HepG2 (cell line): ENCODE measurements around the gene SHLD1. TPM values are rescaled to one million over a fixed set of nuclear protein-coding genes. Genes with fewer than 3 reads are reported as not detected.

ENCODE experiments used
- ATAC-seq: fragments of 200-7000 bp; cut with Tn5 transposase; 3 replicates; pipeline ENCODE4 v1.9.1; 2020; ENCODE audit warnings: mild to moderate bottlenecking, moderate library complexity
- BruUV-seq: library from RNA; stranded (reverse); fragments of 400-500 nt; replicated peaks from 2 replicates; lab custom pipeline; 2021; lab: Mats Ljungman, UMichigan
- CTCF ChIA-PET: fragments of 300-600 bp; formaldehyde crosslinking; extraction: SDS; loops from one replicate; lab custom pipeline; 2021; ENCODE audit warnings: low total read pairs, inconsistent platforms, low intra/inter-chr PET ratio; lab: Yijun Ruan, JAX
- POLR2A ChIA-PET: fragments of 350-600 bp; sonication (Branson Sonifier 250); formaldehyde crosslinking; loops from one replicate; lab custom pipeline; 2020; ENCODE audit warnings: antibody characterized with exemption, inconsistent platforms; lab: Yijun Ruan, JAX
- DNase-seq: peaks from one replicate; pipeline ENCODE4 v3.0.0-alpha.2; 2015; ENCODE audit warnings: low spot score
- FAIRE-seq: peaks from 3 replicates; lab custom pipeline; 2011; peaks lifted over from hg19 to GRCh38; lab: Jason Lieb, UNC
- H2AFZ ChIP-seq: one replicate; pipeline ENCODE4 v1.6.1; 2011; ENCODE audit warnings: low read length, inconsistent platforms
- H3K27ac ChIP-seq: fragments of 300-600 bp; 3 replicates; pipeline ENCODE4 v1.8.0; 2011; ENCODE audit warnings: mixed run types, mild to moderate bottlenecking, mixed read lengths, low read length, inconsistent platforms; ENCODE audit not compliant: insufficient read depth; ENCODE audit errors: extremely low read length
- H3K27me3 ChIP-seq, 2 experiments: fragments of 200-600 bp in 1 of 2; 2 replicates in 1 of 2; 3 replicates in 1 of 2; pipeline versions ENCODE4 v1.6.0 to v1.8.0; 2011; ENCODE audit warnings: low read length in 2 of 2, mild to moderate bottlenecking in 2 of 2, moderate library complexity in 2 of 2, inconsistent platforms in 1 of 2; ENCODE audit not compliant: insufficient read depth in 2 of 2, control insufficient read depth in 1 of 2
- H3K36me3 ChIP-seq, 2 experiments: fragments of 200-600 bp in 1 of 2; replicated peaks in 1 of 2; 2 replicates in 1 of 2; 3 replicates in 1 of 2; pipeline versions ENCODE4 v1.5.1 to v1.8.0; 2011; ENCODE audit warnings: low read length in 2 of 2, inconsistent platforms in 1 of 2; ENCODE audit not compliant: insufficient read depth in 2 of 2, control insufficient read depth in 1 of 2
- H3K4me1 ChIP-seq: 2 replicates; pipeline ENCODE4 v1.5.1; 2012; ENCODE audit warnings: low read length, inconsistent platforms; ENCODE audit not compliant: insufficient read depth
- H3K4me2 ChIP-seq: 2 replicates; pipeline ENCODE4 v1.6.0; 2011; ENCODE audit warnings: low read depth, low read length, inconsistent platforms
- H3K4me3 ChIP-seq, 3 experiments: fragments of 200-600 bp in 1 of 3; sonication (generic), shearing (Covaris generic) in 1 of 3; replicated peaks in 1 of 3; 2 replicates each; pipeline ENCODE4 v1.5.1; 2011 to 2016; ENCODE audit warnings: low read length in 3 of 3, inconsistent platforms in 2 of 3, low read depth in 2 of 3, mild to moderate bottlenecking in 2 of 3, control low read depth in 1 of 3, mixed read lengths in 1 of 3; ENCODE audit not compliant: insufficient read depth in 1 of 3
- H3K79me2 ChIP-seq: one replicate; pipeline ENCODE4 v1.6.1; 2011; ENCODE audit warnings: low read length, inconsistent platforms; ENCODE audit not compliant: insufficient read depth
- H3K9ac ChIP-seq: 2 replicates; pipeline ENCODE4 v1.6.0; 2011; ENCODE audit warnings: mild to moderate bottlenecking, low read depth, low read length, inconsistent platforms; ENCODE audit not compliant: insufficient read depth
- H3K9me3 ChIP-seq: 2 replicates; pipeline ENCODE4 v1.5.1; 2012; ENCODE audit warnings: mild to moderate bottlenecking, low read length
- H4K20me1 ChIP-seq: 2 replicates; pipeline ENCODE4 v1.6.0; 2011; ENCODE audit warnings: inconsistent platforms, mild to moderate bottlenecking, low read length, moderate library complexity; ENCODE audit not compliant: insufficient read depth
- ATF5 ChIP-seq: sonication (generic); formaldehyde crosslinking; IDR thresholded peaks from 2 replicates; pipeline ENCODE4 v1.4.0; 2020; ENCODE audit warnings: mild to moderate bottlenecking, low read depth, missing genetic modification reagents
- GMEB1 ChIP-seq: sonication (generic); formaldehyde crosslinking; IDR thresholded peaks from 2 replicates; pipeline ENCODE4 v1.5.1; 2020; ENCODE audit warnings: missing genetic modification reagents, mild to moderate bottlenecking, borderline replicate concordance
- GPBP1L1 ChIP-seq: sonication (generic); formaldehyde crosslinking; IDR thresholded peaks from 2 replicates; pipeline ENCODE4 v1.5.0; 2020; ENCODE audit warnings: mild to moderate bottlenecking, missing genetic modification reagents
- HOXA5 ChIP-seq: sonication (generic); formaldehyde crosslinking; IDR thresholded peaks from 2 replicates; pipeline ENCODE4 v1.4.0; 2020; ENCODE audit warnings: missing genetic modification reagents
- HOXD1 ChIP-seq: sonication (generic); formaldehyde crosslinking; IDR thresholded peaks from 2 replicates; pipeline ENCODE4 v1.5.0; 2020; ENCODE audit warnings: missing genetic modification reagents
- IKZF4 ChIP-seq: sonication (generic); formaldehyde crosslinking; IDR thresholded peaks from 2 replicates; pipeline ENCODE4 v1.5.1; 2020; ENCODE audit warnings: borderline replicate concordance, mild to moderate bottlenecking, low read depth, missing genetic modification reagents; ENCODE audit errors: not compliant biosample characterization
- MXD4 ChIP-seq: IDR thresholded peaks from 2 replicates; pipeline ENCODE4 v1.6.1; 2016; ENCODE audit warnings: mild to moderate bottlenecking, missing biosample characterization, missing genetic modification reagents
- POLR2A ChIP-seq, 2 experiments: IDR thresholded peaks; 2 replicates each; pipeline ENCODE4 v1.6.1; 2011; ENCODE audit warnings: low read depth in 2 of 2, low read length in 2 of 2, mild to moderate bottlenecking in 1 of 2, moderate library complexity in 1 of 2; ENCODE audit not compliant: insufficient read depth in 1 of 2
- TEF ChIP-seq: sonication (generic); formaldehyde crosslinking; IDR thresholded peaks from 2 replicates; pipeline ENCODE4 v1.5.0; 2020; ENCODE audit warnings: missing genetic modification reagents
- YY1 ChIP-seq: IDR thresholded peaks from 2 replicates; pipeline ENCODE4 v1.6.1; 2011; ENCODE audit warnings: low read length, low read depth, moderate library complexity, mild to moderate bottlenecking; ENCODE audit not compliant: insufficient read depth, insufficient replicate concordance
- ZBTB21 ChIP-seq: sonication (generic); formaldehyde crosslinking; IDR thresholded peaks from 2 replicates; pipeline ENCODE4 v1.4.0; 2020; ENCODE audit warnings: missing genetic modification reagents
- ZFP36L1 ChIP-seq: sonication (generic); formaldehyde crosslinking; IDR thresholded peaks from 2 replicates; pipeline ENCODE4 v1.8.0; 2022; ENCODE audit warnings: mild to moderate bottlenecking, missing genetic modification reagents, moderate library complexity
- ZFP62 ChIP-seq: sonication (generic); formaldehyde crosslinking; IDR thresholded peaks from 2 replicates; pipeline ENCODE4 v1.4.0; 2020; ENCODE audit warnings: missing genetic modification reagents
- ZNF143 ChIP-seq: sonication (generic); formaldehyde crosslinking; IDR thresholded peaks from 2 replicates; pipeline ENCODE4 v1.4.0; 2020; ENCODE audit warnings: missing genetic modification reagents
- ZNF232 ChIP-seq: sonication (generic); formaldehyde crosslinking; IDR thresholded peaks from 2 replicates; pipeline ENCODE4 v1.4.0; 2020; ENCODE audit warnings: missing genetic modification reagents, borderline replicate concordance
- ZNF264 ChIP-seq: sonication (generic); formaldehyde crosslinking; IDR thresholded peaks from 2 replicates; pipeline ENCODE4 v1.4.0; 2020; ENCODE audit warnings: missing genetic modification reagents
- ZNF367 ChIP-seq: sonication (generic); formaldehyde crosslinking; IDR thresholded peaks from 2 replicates; pipeline ENCODE4 v1.4.0; 2020; ENCODE audit warnings: missing genetic modification reagents, borderline replicate concordance
- ZNF720 ChIP-seq: sonication (generic); formaldehyde crosslinking; IDR thresholded peaks from 2 replicates; pipeline ENCODE4 v1.4.0; 2020; ENCODE audit warnings: missing genetic modification reagents
- ZNF784 ChIP-seq: sonication (generic); formaldehyde crosslinking; IDR thresholded peaks from 2 replicates; pipeline ENCODE4 v1.5.1; 2020; ENCODE audit warnings: missing genetic modification reagents, mild to moderate bottlenecking, borderline replicate concordance
- WGBS: methylation state at CpG from one replicate; pipeline ENCODE4 v1.1.6; 2017; ENCODE audit warnings: low lambda C conversion rate; 5-methylcytosine and 5-hydroxymethylcytosine counted together
- in situ Hi-C: cut with HindIII; loops from 2 replicates; pipeline ENCODE4 v1.10.0; 2017; ENCODE audit warnings: low pct_unique_long_range_greater_than_20kb; ENCODE audit not compliant: extremely low pct_ligation_motif_present
- intact Hi-C: fragments of 100-400 bp; cut with micrococcal nuclease; formaldehyde crosslinking; loops from one replicate; pipeline ENCODE4 v1.10.0; 2022; ENCODE audit not compliant: unreplicated experiment
- polyA plus RNA-seq, 8 experiments: library from polyadenylated mRNA; depleted of rRNA in 3 of 8; stranded (reverse) in 7 of 8; unstranded in 1 of 8; fragments of >200 nt; fragmentation: Illumina TruSeq in 4 of 8; extraction: Trizol in 4 of 8; gene quantifications; 2 replicates each; pipeline versions ENCODE4 v1.2.1 to v1.2.3, GENCODE V29; 2011 to 2016; ENCODE audit warnings: low read depth in 4 of 8, missing spikeins in 1 of 8, mixed read lengths in 1 of 8; ENCODE audit not compliant: insufficient read depth in 1 of 8
- total RNA-seq, 5 experiments: library from RNA; depleted of rRNA; stranded (reverse); fragments of >200 nt; fragmentation: Illumina TruSeq; extraction: Trizol; gene quantifications; 2 replicates each; pipeline ENCODE4 v1.2.3, GENCODE V29; 2016; ENCODE audit warnings: low read depth in 1 of 5

The SHLD1 gene
- total and polyA plus RNA-seq, 2 of the 13 experiments (the other 11 are each of a cell fraction or from before 2014, with no cell fraction given): 8.9 to 10.0 TPM

- Histone ChIP-seq H3K36me3 (no peaks in the 10 kb centered on the region), H3K79me2 (no peaks in the 10 kb centered on the region), H3K4me3 (no peak overlapping the region; a peak in 1 of 6 replicates), H3K4me1 (peaks cover 48% of the 10 kb centered on the region), H3K27me3 (no peaks in the 10 kb centered on the region), H3K9me3 (no peaks in the 10 kb centered on the region), H3K4me2 (peak overlapping the region; percentile 61), H3K9ac (peak overlapping the region; percentile 55), H2AFZ (no peak overlapping the region), H4K20me1 (no peaks in the 10 kb centered on the region), H3K27ac (peak overlapping the region; percentile 73)
- ChIA-PET POLR2A (no interaction called here), CTCF (no interaction called here)
- intact Hi-C loops (loop anchor here (10.0 kb wide), 1 partner anchor 60 kb away; no protein-coding TSS in a partner anchor), in situ Hi-C loops (no loop called here)
- no peak for ATAC-seq
- 76% methylated on average over 5 of the region's 5 CpGs for WGBS
- no TSS peak for BruUV-seq
- peak; percentile 26 for FAIRE-seq
- no peak for DNase-seq
- TF ChIP-seq YY1: no peak
- peak; percentile 35; the same call in 1 of the 2 replicates for TF ChIP-seq ZNF367 (CRISPR knock-in tag)
- peak; percentile 42; the same call in 1 of the 2 replicates for TF ChIP-seq HOXD1 (CRISPR knock-in tag)
- TF ChIP-seq ZFP62 (CRISPR knock-in tag): 0 out of 2 replicates have a peak, but pooled peaks have one; percentile 6
- no peak for TF ChIP-seq GMEB1 (CRISPR knock-in tag)
- 0 out of 4 replicates have a peak, but pooled peaks of 1 of the 2 experiments have one; percentile 1 for TF ChIP-seq POLR2A (IDR thresholded peaks at IDR 0.05; ENCODE audit: insufficient read depth in 1 of 2, low read depth in 2 of 2, low read length in 2 of 2)
- TF ChIP-seq MXD4 (CRISPR knock-in tag): no peak
- TF ChIP-seq ZBTB21 (CRISPR knock-in tag): no peak
- no peak for TF ChIP-seq ZNF720 (CRISPR knock-in tag)
- TF ChIP-seq ZNF232 (CRISPR knock-in tag): 0 out of 2 replicates have a peak, but pooled peaks have one; percentile 30
- peak; percentile 100 for TF ChIP-seq ZNF264 (CRISPR knock-in tag)
- no peak for TF ChIP-seq ZNF143 (CRISPR knock-in tag)
- no peak for TF ChIP-seq GPBP1L1 (CRISPR knock-in tag)
- TF ChIP-seq TEF (CRISPR knock-in tag): no peak
- TF ChIP-seq ZNF784 (CRISPR knock-in tag): no peak
- no peak for TF ChIP-seq HOXA5 (CRISPR knock-in tag)
- no peak for TF ChIP-seq ATF5 (CRISPR knock-in tag)
- no peak for TF ChIP-seq IKZF4 (CRISPR knock-in tag)
- 0 out of 2 replicates have a peak, but pooled peaks have one; percentile 22 for TF ChIP-seq ZFP36L1 (CRISPR knock-in tag)
Measured at GRCh38 chr20:5715071-5715841, 34.9 kb upstream of the SHLD1 start.
